HG03442 (cell line): Measurements from ENCODE around the gene CD3E.
"Not testable (repeated sequence)": the region's sequence is repeated elsewhere in the genome, so short reads cannot be mapped to it uniquely, and the experiment has no call there.

Experiments used
- ATAC-seq: cut with Tn5 transposase; IDR thresholded peaks from one replicate; pipeline ENCODE4 v1.9.1; 2021; ENCODE audit warnings: mild to moderate bottlenecking, moderate library complexity; ENCODE audit not compliant: unreplicated experiment

The CD3E gene

DNA sequence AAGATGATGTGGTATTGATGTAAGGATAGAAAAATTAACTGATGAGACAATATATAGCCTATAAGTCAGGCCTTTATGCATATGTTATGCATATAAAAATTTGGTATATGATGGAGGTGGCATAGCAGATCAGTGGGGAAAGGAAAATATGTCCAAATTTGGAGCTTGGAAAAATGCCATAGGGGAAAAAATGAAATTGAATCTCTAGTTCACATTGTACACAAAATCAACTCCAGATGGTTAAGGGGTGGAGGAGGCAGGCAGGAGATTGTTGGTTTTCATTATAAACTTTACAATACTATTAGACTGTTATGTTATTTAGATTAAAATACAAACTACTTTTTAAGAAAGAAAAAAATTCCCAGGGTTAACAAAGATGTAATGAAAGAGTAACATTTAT lies 15.1 kb upstream of the CD3E start:
- ATAC-seq = no peak

DNA sequence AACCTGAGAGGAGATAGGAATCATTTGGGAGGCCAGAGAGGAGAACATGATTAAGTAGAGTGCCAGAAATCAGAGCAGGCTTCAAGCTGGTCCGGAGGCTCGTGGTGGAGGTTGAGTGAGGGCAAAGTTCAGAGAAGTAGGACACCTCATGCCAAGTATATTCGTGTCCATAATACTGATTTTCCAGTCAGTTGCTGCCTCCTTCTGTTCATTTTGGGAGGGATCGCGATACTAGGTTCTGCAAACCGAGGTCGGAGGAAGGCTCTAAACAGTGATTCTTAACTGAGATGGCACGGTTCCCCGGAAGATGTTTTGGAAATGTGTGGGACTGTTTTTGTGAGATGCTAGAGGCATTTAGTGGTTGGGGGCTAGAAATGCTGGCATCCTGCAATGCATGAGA lies 13.6 kb upstream of the CD3E start:
- ATAC-seq = no peak

DNA sequence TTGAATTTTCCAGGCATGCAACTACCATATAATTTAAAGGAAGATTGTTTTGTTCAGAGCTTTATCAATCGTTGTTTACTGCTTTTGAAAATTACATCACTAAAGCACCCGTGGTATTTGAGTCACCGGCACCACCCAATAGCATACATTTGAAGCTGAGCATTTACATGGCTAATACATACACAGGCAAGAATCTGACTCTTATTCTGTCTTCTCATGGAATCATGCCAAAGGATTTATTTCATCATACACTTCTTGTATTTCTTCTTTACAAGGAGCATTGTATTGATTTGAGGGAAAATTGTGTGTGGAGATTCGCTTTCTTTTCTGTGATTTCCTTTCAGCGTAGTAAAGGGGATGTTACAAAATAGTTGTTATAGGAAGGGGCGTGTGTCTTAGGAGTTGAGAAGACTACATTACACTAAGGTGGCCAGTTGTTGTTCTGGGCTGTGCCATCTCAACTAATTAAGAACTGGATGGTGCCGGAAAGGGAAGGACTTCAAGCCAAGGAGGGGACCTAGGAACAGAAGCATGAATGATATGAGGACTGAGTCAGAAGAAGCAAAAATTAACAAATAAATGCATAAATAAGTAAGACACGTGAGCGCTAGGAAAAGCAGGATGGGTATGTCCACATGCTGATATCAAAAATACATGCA lies 12.9 kb upstream of the CD3E start:
- ATAC-seq = no peak

DNA sequence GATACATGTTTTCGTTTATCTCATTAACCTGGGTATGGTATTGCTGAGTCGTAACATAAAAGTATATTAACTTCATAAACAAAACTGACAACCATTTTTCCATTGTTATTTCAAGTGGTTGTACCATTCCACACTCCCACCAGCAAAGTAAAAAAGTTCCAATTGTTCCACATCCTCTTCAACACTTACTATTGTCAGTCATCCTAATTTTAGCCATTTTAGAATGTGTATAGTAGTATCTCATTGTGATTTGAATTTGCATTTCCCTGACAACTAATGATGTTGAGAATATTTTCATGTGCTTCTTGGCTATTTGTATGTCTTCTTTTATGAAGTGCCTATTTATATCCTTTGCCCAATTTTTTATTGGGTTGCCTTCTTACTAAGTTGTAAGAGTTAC lies 10.5 kb upstream of the CD3E start:
- ATAC-seq = no peak

DNA sequence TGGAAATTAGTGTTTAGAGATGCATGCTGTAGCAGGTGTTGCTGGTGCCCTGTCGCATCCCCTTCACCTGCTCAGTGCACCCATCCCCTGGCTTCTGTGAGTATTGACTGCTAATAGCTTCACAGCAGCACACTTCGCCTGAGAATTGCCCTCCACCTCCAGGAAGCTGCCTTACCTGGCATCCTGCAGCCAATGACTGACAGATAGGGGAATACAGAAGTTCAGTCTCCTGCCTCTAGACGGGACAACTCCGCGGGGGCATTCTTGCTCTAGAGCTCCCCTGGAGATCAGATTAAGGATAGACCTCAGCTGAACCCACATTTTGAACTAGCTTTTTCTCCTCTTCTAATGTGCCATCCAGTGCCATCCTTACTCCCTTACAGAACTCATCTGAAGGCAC lies 9.3 kb upstream of the CD3E start:
- no peak for ATAC-seq

DNA sequence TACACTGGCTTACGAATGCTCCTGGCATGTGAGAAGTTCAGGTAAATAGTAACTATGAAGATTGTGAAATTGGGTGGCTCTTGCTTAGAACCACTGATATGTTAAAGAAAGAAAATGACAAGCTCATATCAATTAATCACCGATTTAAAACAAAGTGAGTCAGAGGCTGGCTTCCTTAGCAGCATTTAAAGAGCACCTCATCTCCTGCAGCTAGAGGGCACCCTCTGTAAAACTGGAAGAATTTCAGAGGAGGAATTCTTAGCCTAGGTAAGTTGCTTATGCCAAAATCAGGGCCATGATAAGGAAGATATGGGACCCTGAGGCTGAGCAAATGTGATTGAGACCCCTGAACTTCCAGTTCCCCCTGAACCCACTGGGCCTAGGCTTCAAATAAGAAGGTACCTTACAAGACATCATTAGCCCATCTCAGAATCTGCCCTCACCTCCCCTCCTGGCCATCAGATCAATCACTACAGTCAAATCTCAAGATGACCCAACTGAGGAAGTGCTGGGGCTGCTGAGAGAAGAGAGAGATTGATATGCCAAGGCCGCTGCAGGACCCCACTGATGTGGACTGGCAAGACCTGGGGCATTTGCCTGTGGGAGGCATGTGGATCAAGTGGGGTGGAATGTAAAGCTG lies 8.6 kb upstream of the CD3E start:
- no peak for ATAC-seq

DNA sequence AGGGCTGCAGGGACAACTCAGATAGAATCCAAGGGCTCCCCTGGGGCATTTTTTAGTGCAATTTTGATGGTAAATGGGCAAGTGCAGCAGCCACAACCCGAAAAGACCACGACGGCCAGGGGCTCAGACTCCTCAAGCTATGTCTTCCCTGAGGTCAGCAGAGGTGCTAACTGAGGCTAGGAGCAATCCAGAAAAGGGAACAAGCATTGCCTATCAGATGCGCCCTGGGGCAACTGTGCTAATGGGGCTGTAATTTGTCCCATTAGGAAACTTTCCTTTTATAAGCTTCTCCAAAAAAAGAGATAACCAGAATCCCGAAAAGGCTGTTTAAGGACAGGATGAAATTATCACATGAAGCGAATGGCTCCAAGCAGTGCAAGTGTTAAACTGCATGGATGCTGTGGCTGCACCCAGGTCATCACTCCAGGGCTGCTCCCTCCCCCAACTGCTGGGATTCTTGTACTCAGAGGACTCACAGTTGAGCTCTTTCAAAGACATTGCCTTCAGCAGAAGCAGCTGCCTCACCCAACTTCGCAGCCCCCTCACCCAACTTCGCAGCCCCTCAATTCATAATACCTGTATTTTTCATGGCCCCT lies 2.8 kb upstream of the CD3E start:
- no peak for ATAC-seq

DNA sequence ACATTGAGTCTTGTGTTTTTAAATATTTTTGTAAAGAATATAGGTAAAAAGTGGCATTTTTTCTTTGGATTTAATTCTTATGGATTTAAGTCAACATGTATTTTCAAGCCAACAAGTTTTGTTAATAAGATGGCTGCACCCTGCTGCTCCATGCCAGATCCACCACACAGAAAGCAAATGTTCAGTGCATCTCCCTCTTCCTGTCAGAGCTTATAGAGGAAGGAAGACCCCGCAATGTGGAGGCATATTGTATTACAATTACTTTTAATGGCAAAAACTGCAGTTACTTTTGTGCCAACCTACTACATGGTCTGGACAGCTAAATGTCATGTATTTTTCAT lies 333 bp upstream of the CD3E start:
- no peak for ATAC-seq

DNA sequence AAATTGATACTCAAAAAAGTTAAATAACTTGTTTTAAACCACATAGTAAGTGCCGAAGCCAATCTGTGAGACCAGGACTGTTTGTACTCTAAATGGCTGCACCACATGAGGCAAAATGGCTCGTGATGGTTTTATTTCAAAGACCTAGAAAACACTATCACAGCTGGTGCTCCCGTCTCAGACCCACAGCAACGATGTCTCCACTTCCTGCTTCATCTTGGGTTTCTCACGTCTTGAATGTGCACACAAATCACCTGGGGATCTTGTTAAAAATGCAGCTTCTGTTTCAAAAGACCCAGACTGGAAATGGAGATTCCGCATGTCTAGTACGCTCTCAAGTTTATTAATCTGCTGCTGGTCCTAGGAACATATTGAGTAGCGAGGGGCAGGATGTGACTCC lies 1.2 kb downstream of the CD3E start:
- ATAC-seq = no peak

DNA sequence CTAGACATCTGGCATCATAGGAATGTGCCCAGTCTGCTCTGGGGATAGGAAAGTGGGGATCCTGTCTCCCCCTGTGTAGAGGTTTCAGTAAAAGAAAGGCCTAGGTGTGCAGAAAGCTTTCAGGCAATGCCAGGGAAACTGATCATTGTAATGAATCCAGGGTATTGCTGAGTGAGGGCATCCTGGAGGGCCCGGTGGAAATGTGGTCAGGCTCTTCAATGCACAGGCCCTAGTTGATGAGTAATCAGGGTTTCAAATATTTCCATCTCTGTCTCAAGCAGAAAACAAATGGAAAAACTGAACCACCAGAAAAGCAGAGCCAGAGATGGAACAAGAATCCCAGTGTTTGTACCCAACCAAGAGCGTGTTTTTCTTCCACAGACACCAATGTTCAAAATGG lies 2.0 kb downstream of the CD3E start:
- ATAC-seq = no peak

DNA sequence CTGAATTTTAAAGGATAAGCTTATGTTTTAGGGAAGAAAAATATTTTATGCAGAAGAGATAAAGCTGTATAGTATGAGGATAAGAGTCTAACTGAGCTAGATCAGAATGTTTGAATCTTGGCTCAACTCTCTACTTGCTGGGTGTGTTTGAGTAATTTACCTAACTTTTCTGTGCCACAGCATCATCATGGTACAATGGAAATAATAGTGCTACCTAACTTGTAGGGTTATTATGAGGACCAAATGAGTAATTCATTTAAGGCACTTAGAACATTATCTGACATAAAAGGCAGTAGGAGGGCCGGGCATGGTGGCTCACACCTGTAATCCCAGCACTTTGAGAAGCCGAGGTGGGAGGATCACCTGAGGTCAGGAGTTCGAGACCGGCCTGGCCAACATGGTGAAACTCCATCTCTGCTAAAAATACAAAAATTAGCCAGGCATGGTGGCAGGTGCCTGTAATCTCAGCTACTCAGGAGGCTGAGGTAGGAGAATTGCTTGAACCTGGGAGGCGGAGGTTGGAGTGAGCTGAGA lies 4.5 kb downstream of the CD3E start:
- ATAC-seq = not testable (repeated sequence)

DNA sequence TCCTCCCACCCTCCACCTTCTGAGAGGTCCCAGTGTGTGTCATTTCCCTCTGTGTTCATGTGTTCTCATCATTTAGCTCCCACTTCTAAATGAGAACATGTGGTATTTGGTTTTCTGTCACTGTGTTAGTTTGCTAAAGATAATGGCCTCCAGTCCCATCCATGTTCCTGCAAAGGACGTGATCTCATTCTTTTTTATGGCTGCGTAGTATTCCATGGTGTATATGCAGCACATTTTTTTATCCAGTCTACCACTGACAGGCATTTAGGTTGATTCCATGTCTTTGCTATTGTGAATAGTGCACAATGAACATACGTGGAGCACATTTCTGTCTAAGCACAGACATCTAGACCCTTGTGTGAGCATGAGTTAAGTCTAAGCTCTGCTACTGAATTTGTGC lies 5.7 kb downstream of the CD3E start:
- ATAC-seq = no peak

DNA sequence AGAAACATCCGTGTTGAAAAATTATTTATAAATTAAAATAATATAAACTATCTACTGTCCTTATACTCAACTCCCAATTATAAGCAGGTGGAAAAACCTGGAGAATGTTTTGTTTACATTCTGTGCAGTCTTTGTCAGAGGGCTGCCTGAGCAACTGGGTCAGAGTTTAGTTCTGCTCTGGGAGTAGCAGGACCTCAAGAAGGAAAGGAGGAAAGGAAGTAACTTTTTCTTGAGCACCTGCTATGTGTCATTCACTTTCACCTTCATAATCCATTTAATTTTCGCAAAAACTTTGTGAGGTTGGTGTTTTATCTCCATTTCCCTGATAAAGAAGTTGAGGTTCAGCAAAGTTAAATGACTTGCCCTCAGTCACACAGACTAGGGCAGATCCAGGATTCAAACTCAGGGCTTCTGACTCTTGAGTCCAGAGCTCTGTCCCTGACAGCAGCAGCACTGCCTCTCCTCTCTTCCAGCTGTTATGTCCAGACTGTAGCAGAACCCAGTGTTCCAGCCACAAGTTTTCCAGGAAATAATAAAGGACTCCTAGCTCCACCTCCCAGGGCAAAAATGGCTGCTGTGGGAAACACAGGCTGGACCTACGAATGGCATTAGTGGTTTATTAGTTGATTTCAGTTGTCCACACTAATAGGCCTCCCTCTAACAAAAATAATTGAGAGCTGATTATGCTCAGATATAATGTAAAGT lies 6.4 kb downstream of the CD3E start:
- ATAC-seq = no peak

DNA sequence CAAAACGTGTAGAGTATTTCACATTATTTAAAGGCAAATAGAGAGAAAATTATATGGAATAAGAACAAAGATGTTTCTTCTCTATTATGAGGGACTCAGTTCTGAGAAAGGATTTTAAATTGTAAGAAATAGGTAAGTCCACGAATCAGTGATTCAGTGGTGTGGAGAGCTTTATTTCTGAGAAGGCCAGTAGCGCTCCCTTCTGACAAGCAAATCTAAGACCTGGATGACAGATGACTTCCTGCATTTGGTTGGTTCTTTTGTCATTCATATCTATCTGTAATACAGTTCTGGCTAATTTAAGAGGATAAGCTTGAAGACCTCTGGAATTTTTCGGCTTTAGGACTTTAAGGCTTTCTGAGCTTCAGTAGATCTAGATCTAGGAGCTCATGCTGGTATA lies 7.0 kb downstream of the CD3E start:
- no peak for ATAC-seq

DNA sequence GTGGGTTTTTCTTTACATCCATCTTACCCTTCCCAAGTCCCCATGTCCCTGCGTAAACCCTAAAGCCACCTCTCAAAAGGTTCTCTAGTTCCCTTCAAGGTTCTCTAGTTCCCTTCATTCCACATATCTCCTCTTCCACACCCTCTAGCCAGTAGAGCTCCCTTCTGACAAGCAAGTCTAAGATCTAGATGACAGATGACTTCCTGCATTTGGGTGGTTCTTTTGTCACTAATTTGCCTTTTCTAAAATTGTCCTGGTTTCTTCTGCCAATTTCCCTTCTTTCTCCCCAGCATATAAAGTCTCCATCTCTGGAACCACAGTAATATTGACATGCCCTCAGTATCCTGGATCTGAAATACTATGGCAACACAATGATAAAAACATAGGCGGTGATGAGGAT lies 7.8 kb downstream of the CD3E start:
- no peak for ATAC-seq

DNA sequence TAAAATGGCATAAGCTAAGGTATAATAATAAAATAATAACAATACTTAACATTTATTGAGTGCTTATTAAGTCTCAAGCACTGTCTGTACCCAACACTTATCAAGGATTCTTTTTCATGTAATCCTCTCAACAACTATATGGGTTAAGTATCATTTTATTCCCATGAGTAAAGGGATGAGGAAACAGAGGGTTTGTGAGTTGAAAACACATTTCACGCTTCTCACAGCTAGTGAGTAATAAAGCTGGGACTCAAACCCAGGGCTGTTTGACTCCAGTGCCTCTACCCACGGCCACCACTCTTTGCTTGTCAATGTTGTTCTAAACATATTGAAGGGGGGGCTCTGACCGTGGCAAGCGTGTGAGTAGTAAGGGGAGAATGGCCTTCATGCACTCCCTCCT lies 8.7 kb downstream of the CD3E start:
- ATAC-seq = no peak

DNA sequence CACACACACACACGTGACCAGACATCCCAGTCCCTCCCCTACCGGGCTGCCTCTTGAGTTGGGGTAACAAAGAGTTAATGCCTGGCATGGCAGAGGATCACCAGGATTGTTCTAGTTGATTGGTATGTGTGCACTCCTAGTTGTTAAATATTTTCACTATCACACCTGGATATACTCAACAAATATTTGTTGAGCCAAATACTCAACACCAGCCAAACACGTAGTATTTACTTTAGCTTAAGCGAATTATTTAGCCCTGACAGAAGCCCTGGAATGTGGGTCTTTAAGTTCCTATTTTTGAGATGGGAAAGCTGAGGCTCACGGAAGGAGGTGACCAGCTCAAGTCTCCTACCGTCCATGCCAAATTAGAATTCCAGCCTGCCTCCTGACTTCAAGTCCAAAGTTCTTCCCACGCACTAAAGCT lies 10.5 kb downstream of the CD3E start:
- ATAC-seq = no peak

DNA sequence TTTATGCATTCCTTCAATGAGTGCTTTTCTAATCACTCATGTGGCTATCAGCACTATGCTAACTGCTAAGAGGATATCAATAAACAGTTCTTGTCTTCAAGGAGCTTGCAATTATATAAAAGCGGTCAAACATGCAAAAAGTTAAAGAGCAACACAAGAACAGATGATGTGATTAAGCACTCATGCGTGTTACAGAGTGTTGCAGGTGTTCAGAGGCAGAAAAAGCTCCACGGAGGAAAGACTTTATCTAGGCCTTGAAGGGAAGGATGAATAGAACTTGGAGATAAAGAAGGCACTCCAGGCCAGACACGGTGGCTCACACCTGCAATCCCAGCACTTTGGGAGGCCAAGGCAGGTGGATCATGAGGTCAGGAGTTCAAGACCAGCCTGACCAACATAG lies 13.6 kb downstream of the CD3E start:
- ATAC-seq = no peak

DNA sequence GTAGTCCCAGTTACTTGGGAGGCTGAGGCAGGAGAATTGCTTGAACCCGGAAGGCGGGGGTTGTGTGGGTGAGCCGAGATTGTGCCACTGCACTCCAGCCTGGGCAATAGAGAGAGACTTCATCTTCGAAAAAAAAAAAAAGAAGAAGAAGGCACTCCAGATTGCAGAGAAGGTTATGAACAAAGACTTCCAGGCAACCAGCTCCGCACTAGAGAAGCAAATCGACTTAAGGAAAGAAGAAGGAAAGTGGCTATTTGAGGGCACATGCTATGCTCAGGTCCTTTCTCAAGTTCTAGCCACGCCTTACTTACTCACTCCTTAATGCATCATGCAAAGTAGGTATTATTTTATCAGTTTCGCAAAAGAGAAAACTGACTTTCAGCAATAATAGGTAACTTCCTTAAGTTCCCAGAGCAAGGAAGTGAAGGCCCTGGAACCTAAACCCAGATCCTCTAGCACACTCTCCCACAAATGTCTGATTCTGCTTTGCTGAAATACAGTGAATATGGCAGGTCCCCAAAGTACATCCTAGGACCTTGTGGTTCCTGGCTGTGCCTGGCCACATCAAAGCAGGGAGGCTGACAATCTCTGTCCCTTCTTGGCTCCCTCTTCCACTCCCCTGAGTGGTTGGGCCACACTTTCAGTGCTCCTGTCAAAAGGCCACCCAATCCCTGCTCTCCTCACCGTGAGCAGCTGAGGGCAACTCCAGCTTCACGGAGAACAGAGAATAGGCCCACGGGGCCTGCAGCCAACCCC lies 14.2 kb downstream of the CD3E start:
- ATAC-seq = no peak

DNA sequence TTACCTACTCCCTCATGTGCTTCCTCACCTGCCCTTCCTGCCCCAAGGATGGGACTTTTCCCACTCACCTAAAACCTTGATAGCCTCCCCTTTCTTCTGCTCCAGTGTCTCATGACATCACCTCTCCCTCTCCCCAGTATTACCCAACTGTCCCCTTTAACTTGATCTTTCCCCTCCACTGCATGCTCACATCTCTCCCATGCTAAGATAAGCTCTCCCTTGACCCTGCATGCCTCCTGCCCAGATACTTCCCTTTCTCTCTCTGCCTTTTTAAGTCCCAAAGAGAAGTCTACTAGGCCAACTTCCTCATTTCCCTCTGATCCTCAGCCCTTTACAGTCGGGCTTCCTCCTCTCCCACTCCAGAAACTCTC lies 14.8 kb downstream of the CD3E start:
- ATAC-seq = no peak

DNA sequence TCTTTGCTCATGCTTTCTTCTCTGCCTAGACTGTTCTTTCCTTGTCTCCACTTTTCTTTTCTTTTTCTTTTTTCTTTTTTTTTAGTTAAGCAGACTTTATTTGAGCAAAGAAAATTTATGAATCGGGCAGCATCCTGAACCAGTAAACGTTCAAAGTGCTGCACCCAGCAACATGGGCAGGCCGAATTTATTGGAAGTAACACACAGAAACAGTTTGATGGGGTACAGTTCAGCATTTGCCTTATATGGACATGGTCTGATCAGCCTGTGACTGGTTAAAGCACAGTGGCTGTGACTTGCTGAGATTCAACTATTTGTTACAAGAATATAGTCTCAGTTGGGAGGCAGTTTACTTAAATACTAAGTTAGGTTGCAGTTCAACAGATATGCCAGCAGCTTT lies 16.0 kb downstream of the CD3E start:
- no peak for ATAC-seq
